ENCODE measurements around the gene ITGB3.

Gene ITGB3

GRCh38 chr17:47270946-47271705 lies 17.5 kb downstream of the ITGB3 start:
- DNase-seq (ENCODE audit: insufficient read length): no peak
- TF ChIP-seq TAF1 (IDR thresholded peaks at IDR 0.05; ENCODE audit: borderline replicate concordance, low read depth, low read length): no peak
- no peak for TF ChIP-seq POLR2A (IDR thresholded peaks at IDR 0.05; ENCODE audit: low read depth, low read length)
- no peak for TF ChIP-seq POLR2AphosphoS5 (IDR thresholded peaks at IDR 0.05; ENCODE audit: low read depth, low read length)
- no peak for FAIRE-seq

- FAIRE-seq (no peak), DNase-seq (ENCODE audit: insufficient read length) (no peak)
- TF ChIP-seq POLR2AphosphoS5 (IDR thresholded peaks at IDR 0.05; ENCODE audit: low read depth, low read length) (no peak), POLR2A (IDR thresholded peaks at IDR 0.05; ENCODE audit: low read depth, low read length) (no peak), TAF1 (IDR thresholded peaks at IDR 0.05; ENCODE audit: borderline replicate concordance, low read depth, low read length) (no peak)
These were observed 18.9 kb downstream of the ITGB3 start for GRCh38 chr17:47272491-47272890.

- FAIRE-seq (no peak), DNase-seq (ENCODE audit: insufficient read length) (no peak)
- TF ChIP-seq TAF1 (IDR thresholded peaks at IDR 0.05; ENCODE audit: borderline replicate concordance, low read depth, low read length) (no peak), POLR2AphosphoS5 (IDR thresholded peaks at IDR 0.05; ENCODE audit: low read depth, low read length) (no peak), POLR2A (IDR thresholded peaks at IDR 0.05; ENCODE audit: low read depth, low read length) (no peak)
These were observed 19.6 kb downstream of the ITGB3 start for GRCh38 chr17:47273245-47273644.

- no peak for FAIRE-seq
- TF ChIP-seq POLR2A (IDR thresholded peaks at IDR 0.05; ENCODE audit: low read depth, low read length) (no peak), TAF1 (IDR thresholded peaks at IDR 0.05; ENCODE audit: borderline replicate concordance, low read depth, low read length) (no peak), POLR2AphosphoS5 (IDR thresholded peaks at IDR 0.05; ENCODE audit: low read depth, low read length) (no peak)
- DNase-seq (ENCODE audit: insufficient read length): no peak
These were observed 20.9 kb downstream of the ITGB3 start for GRCh38 chr17:47274319-47275069.

- no peak for FAIRE-seq
- DNase-seq (ENCODE audit: insufficient read length): no peak
- TF ChIP-seq TAF1 (IDR thresholded peaks at IDR 0.05; ENCODE audit: borderline replicate concordance, low read depth, low read length): no peak
- no peak for TF ChIP-seq POLR2A (IDR thresholded peaks at IDR 0.05; ENCODE audit: low read depth, low read length)
- no peak for TF ChIP-seq POLR2AphosphoS5 (IDR thresholded peaks at IDR 0.05; ENCODE audit: low read depth, low read length)
These were observed 21.8 kb downstream of the ITGB3 start for GRCh38 chr17:47275245-47275984.

GRCh38 chr17:47276444-47276843 lies 22.8 kb downstream of the ITGB3 start:
- TF ChIP-seq POLR2A (IDR thresholded peaks at IDR 0.05; ENCODE audit: low read depth, low read length) (no peak), TAF1 (IDR thresholded peaks at IDR 0.05; ENCODE audit: borderline replicate concordance, low read depth, low read length) (no peak), POLR2AphosphoS5 (IDR thresholded peaks at IDR 0.05; ENCODE audit: low read depth, low read length) (no peak)
- FAIRE-seq: no peak
- no peak for DNase-seq (ENCODE audit: insufficient read length)

GRCh38 chr17:47276868-47277267 lies 23.2 kb downstream of the ITGB3 start:
- TF ChIP-seq POLR2A (IDR thresholded peaks at IDR 0.05; ENCODE audit: low read depth, low read length) (no peak), POLR2AphosphoS5 (IDR thresholded peaks at IDR 0.05; ENCODE audit: low read depth, low read length) (no peak), TAF1 (IDR thresholded peaks at IDR 0.05; ENCODE audit: borderline replicate concordance, low read depth, low read length) (no peak)
- DNase-seq (ENCODE audit: insufficient read length) (no peak), FAIRE-seq (no peak)

- no peak for TF ChIP-seq TAF1 (IDR thresholded peaks at IDR 0.05; ENCODE audit: borderline replicate concordance, low read depth, low read length)
- no peak for TF ChIP-seq POLR2AphosphoS5 (IDR thresholded peaks at IDR 0.05; ENCODE audit: low read depth, low read length)
- TF ChIP-seq POLR2A (IDR thresholded peaks at IDR 0.05; ENCODE audit: low read depth, low read length): no peak
- no peak for FAIRE-seq
- DNase-seq (ENCODE audit: insufficient read length): no peak
These were observed 24.3 kb downstream of the ITGB3 start for GRCh38 chr17:47277921-47278320.

GRCh38 chr17:47278561-47278960 lies 24.9 kb downstream of the ITGB3 start:
- FAIRE-seq (no peak), DNase-seq (ENCODE audit: insufficient read length) (no peak)
- TF ChIP-seq TAF1 (IDR thresholded peaks at IDR 0.05; ENCODE audit: borderline replicate concordance, low read depth, low read length) (no peak), POLR2A (IDR thresholded peaks at IDR 0.05; ENCODE audit: low read depth, low read length) (no peak), POLR2AphosphoS5 (IDR thresholded peaks at IDR 0.05; ENCODE audit: low read depth, low read length) (no peak)

- FAIRE-seq: peak; percentile 92
- TF ChIP-seq POLR2AphosphoS5 (IDR thresholded peaks at IDR 0.05; ENCODE audit: low read depth, low read length) (no peak; the same call in 1 of the 2 replicates), TAF1 (IDR thresholded peaks at IDR 0.05; ENCODE audit: borderline replicate concordance, low read depth, low read length) (no peak), POLR2A (IDR thresholded peaks at IDR 0.05; ENCODE audit: low read depth, low read length) (no peak)
- peak; percentile 58 for DNase-seq (ENCODE audit: insufficient read length)
These were observed 25.6 kb downstream of the ITGB3 start for GRCh38 chr17:47279062-47279801.

All from GM12892 (cell line).